Vagina (tissue), 2 donors: Measurements from ENCODE around the gene CHMP1B. TPM values are rescaled to one million over a fixed set of nuclear protein-coding genes. Genes with fewer than 3 reads are reported as not detected.

Source experiments
- DNase-seq, 2 donors: peaks; one replicate each; pipeline ENCODE4 v3.0.0-alpha.2; 2017; ENCODE audit errors: extremely low spot score in 2 of 2
- H3K27ac ChIP-seq: fragments of 200-600 bp; sonication (generic); one replicate; pipeline ENCODE4 v1.5.1; 2019
- H3K27me3 ChIP-seq: fragments of 200-600 bp; sonication (generic); one replicate; pipeline ENCODE4 v1.5.1; 2019
- H3K36me3 ChIP-seq, 2 donors: fragments of 200-600 bp; sonication (generic); one replicate each; pipeline ENCODE4 v1.5.1; 2017 to 2019
- H3K4me1 ChIP-seq: fragments of 200-600 bp; sonication (generic); one replicate; pipeline ENCODE4 v1.5.1; 2019
- H3K4me3 ChIP-seq, 2 donors: fragments of 200-600 bp; sonication (generic); 1 replicate in 1 of 2; 2 replicates in 1 of 2; pipeline ENCODE4 v1.5.1; 2016 to 2019
- H3K9me3 ChIP-seq: fragments of 200-600 bp; sonication (generic); one replicate; pipeline ENCODE4 v1.5.1; 2019
- POLR2A ChIP-seq, 2 donors: fragments of 450-650 bp; IDR thresholded peaks; one replicate each; pipeline ENCODE4 v1.6.1; 2017; ENCODE audit warnings: antibody characterized with exemption in 2 of 2, mild to moderate bottlenecking in 2 of 2, moderate library complexity in 2 of 2
- POLR2AphosphoS5 ChIP-seq, 2 donors: sonication (generic); formaldehyde crosslinking; IDR thresholded peaks; one replicate each; pipeline ENCODE4 v1.9.0; 2017; ENCODE audit warnings: antibody characterized with exemption in 2 of 2, mild to moderate bottlenecking in 2 of 2, low read depth in 1 of 2; ENCODE audit not compliant: insufficient read depth in 1 of 2
- intact Hi-C: fragments of 100-400 bp; cut with DNase I; formaldehyde crosslinking; loops from one replicate; pipeline ENCODE4 v1.15.1; 2023
- total RNA-seq: library from RNA; depleted of rRNA; stranded (reverse); fragments of >200 nt; gene quantifications from one replicate; pipeline ENCODE4 v1.2.3, GENCODE V29; 2016
- TF ChIP-seq, protein P1 (sequence below), 3 experiments: fragments of 450-650 bp in 2 of 3; fragments of 200-600 bp in 1 of 3; sonication (generic) in 1 of 3; IDR thresholded peaks; one replicate each; pipeline ENCODE4 v1.5.1; 2017 to 2019; ENCODE audit warnings: antibody characterized with exemption in 3 of 3, mild to moderate bottlenecking in 2 of 3, moderate library complexity in 2 of 3

The CHMP1B gene, protein sequence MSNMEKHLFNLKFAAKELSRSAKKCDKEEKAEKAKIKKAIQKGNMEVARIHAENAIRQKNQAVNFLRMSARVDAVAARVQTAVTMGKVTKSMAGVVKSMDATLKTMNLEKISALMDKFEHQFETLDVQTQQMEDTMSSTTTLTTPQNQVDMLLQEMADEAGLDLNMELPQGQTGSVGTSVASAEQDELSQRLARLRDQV
- total RNA-seq, result 44.7 TPM

DNA sequence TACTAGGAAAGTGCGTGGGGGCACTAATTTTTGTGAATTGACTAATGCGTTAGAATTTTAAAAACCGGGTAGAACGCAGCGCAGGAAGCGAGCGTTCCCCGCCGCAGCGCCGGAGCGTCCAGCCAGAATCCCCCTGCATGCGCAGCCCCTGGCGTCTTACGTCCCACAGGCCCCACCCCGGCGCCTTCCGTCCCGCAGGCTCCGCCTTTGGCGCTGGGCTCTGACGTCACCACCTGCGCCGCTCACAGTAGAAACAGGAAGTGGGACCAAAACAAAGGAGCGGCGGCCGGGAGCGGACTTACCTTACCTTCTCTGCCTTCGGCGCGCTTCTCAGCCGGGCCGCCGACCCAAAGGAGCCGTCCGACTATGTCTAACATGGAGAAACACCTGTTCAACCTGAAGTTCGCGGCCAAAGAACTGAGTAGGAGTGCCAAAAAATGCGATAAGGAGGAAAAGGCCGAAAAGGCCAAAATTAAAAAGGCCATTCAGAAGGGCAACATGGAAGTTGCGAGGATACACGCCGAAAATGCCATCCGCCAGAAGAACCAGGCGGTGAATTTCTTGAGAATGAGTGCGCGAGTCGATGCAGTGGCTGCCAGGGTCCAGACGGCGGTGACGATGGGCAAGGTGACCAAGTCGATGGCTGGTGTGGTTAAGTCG is at the start of gene CHMP1B:
TSS of gene CHMP1B (plus strand) at position 268 of the 660 bp plus-strand sequence. CDS start at position 367, 99 bp downstream.
- TF ChIP-seq, protein P1, sequence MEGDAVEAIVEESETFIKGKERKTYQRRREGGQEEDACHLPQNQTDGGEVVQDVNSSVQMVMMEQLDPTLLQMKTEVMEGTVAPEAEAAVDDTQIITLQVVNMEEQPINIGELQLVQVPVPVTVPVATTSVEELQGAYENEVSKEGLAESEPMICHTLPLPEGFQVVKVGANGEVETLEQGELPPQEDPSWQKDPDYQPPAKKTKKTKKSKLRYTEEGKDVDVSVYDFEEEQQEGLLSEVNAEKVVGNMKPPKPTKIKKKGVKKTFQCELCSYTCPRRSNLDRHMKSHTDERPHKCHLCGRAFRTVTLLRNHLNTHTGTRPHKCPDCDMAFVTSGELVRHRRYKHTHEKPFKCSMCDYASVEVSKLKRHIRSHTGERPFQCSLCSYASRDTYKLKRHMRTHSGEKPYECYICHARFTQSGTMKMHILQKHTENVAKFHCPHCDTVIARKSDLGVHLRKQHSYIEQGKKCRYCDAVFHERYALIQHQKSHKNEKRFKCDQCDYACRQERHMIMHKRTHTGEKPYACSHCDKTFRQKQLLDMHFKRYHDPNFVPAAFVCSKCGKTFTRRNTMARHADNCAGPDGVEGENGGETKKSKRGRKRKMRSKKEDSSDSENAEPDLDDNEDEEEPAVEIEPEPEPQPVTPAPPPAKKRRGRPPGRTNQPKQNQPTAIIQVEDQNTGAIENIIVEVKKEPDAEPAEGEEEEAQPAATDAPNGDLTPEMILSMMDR (IDR thresholded peaks at IDR 0.05), result no peak
- TF ChIP-seq POLR2AphosphoS5 (IDR thresholded peaks at IDR 0.05; ENCODE audit: insufficient read depth in 1 of 2, low read depth in 1 of 2), result peak; percentile 95 to 99
- peak; percentile 65 to 94 for TF ChIP-seq POLR2A (IDR thresholded peaks at IDR 0.05)
- peak within 1 kb of the TSS; percentile 64 to 85 for H3K4me3 ChIP-seq
- no peaks in the 10 kb centered on the region for H3K27me3 ChIP-seq
- intact Hi-C loops, result no loop called here
- H3K9me3 ChIP-seq, result no peaks in the 10 kb centered on the region
- H3K36me3 ChIP-seq, result no peaks in the 10 kb centered on the region
- DNase-seq, result peak in 1 of 2 donors; percentile 98
- peaks cover 23% of the 10 kb centered on the region for H3K4me1 ChIP-seq
- H3K27ac ChIP-seq, result peak within 1 kb of the TSS; percentile 92

GRCh38 chr18:11801573-11801972 is 49.6 kb upstream of the CHMP1B start:
- intact Hi-C loops, result no loop called here
- DNase-seq, result no peak
- Histone ChIP-seq H3K27ac (no peak overlapping the region), H3K27me3 (no peaks in the 10 kb centered on the region), H3K36me3 (no peaks in the 10 kb centered on the region), H3K9me3 (no peaks in the 10 kb centered on the region), H3K4me1 (no peaks in the 10 kb centered on the region), H3K4me3 (no peak overlapping the region)
- TF ChIP-seq POLR2AphosphoS5 (IDR thresholded peaks at IDR 0.05; ENCODE audit: insufficient read depth in 1 of 2, low read depth in 1 of 2) (no peak), POLR2A (IDR thresholded peaks at IDR 0.05) (no peak)
- TF ChIP-seq, protein P1 (IDR thresholded peaks at IDR 0.05), result no peak

GRCh38 chr18:11802158-11802557 is 49.1 kb upstream of the CHMP1B start:
- H3K27ac ChIP-seq, result no peak overlapping the region
- intact Hi-C loops, result no loop called here
- no peaks in the 10 kb centered on the region for H3K36me3 ChIP-seq
- H3K9me3 ChIP-seq, result no peaks in the 10 kb centered on the region
- no peaks in the 10 kb centered on the region for H3K4me1 ChIP-seq
- H3K4me3 ChIP-seq, result no peak overlapping the region
- no peak for DNase-seq
- no peaks in the 10 kb centered on the region for H3K27me3 ChIP-seq
- no peak for TF ChIP-seq POLR2AphosphoS5 (IDR thresholded peaks at IDR 0.05; ENCODE audit: insufficient read depth in 1 of 2, low read depth in 1 of 2)
- no peak for TF ChIP-seq POLR2A (IDR thresholded peaks at IDR 0.05)
- TF ChIP-seq, protein P1 (IDR thresholded peaks at IDR 0.05), result no peak

DNA sequence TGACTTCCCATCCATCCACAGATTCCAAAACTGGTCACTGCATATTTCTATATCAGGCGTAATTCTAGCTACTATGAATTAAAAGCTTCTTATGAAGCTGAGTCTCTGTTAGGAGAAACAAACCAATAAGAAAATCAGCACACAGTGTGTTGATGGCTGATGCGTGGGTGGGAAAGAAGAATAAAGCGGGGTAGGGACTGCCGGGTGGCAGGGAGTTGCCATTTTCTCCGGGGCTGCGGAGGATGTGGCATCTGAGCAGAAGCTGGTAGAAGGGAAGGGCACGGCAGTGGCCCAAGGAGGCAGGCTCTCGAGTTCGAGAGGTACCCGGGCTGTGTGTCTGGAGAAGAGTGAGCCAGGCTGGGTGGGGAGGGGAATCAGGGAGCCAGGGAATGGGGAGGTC is 48.6 kb upstream of the CHMP1B start:
- Histone ChIP-seq H3K4me1 (no peaks in the 10 kb centered on the region), H3K36me3 (no peaks in the 10 kb centered on the region), H3K27me3 (no peaks in the 10 kb centered on the region), H3K9me3 (no peaks in the 10 kb centered on the region), H3K27ac (no peak overlapping the region), H3K4me3 (no peak overlapping the region)
- TF ChIP-seq, protein P1 (IDR thresholded peaks at IDR 0.05), result no peak
- TF ChIP-seq POLR2A (IDR thresholded peaks at IDR 0.05) (no peak), POLR2AphosphoS5 (IDR thresholded peaks at IDR 0.05; ENCODE audit: insufficient read depth in 1 of 2, low read depth in 1 of 2) (no peak)
- intact Hi-C loops, result no loop called here
- no peak for DNase-seq

DNA sequence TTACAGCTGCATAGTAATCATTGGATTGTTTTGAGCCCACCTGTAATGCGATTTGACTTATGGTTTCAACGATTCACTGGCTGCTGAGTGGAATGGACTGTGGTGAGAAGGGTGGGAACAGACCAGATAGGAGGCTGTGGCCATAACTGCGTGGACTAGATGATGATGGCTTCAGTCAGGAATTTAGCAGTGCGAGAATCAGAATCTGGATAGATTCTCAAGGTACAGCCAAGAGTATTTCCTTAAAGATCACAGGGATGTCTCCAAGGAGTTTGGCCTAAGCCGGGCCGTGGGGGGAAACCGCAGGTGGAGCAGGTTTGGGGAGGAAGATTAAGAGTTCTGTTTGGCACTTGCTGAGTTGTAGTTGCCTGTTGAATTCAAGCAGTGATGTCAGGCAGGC is 44.0 kb upstream of the CHMP1B start:
- intact Hi-C loops, result no loop called here
- no peaks in the 10 kb centered on the region for H3K36me3 ChIP-seq
- no peaks in the 10 kb centered on the region for H3K9me3 ChIP-seq
- H3K4me1 ChIP-seq, result no peaks in the 10 kb centered on the region
- no peak overlapping the region for H3K27ac ChIP-seq
- H3K27me3 ChIP-seq, result no peaks in the 10 kb centered on the region
- H3K4me3 ChIP-seq, result no peak overlapping the region
- no peak for DNase-seq
- no peak for TF ChIP-seq POLR2AphosphoS5 (IDR thresholded peaks at IDR 0.05; ENCODE audit: insufficient read depth in 1 of 2, low read depth in 1 of 2)
- no peak for TF ChIP-seq POLR2A (IDR thresholded peaks at IDR 0.05)
- TF ChIP-seq, protein P1 (IDR thresholded peaks at IDR 0.05), result no peak
